ENCODE measurements around the gene MRPS18C. TPM values are rescaled to one million over a fixed set of nuclear protein-coding genes. Genes with fewer than 3 reads are reported as not detected.

MRPS18C gene
- total RNA-seq (10 to 100 TPM; 17.2 to 73.1 (median 51.8) TPM), polyA plus RNA-seq (100 to 1,000 TPM in 1 of 3 donors, 10 to 100 TPM in 2; 33.9 to 112 (median 48.1) TPM)
- long read RNA-seq, donor 1, transcript MRPS18C-204 (5 exons, 666 nt), result minor isoform, 7 of 116 reads
- long read RNA-seq, donor 1, transcript MRPS18C-205 (4 exons, 350 nt), result minor isoform, 9 of 116 reads
- long read RNA-seq, donor 1, transcript MRPS18C-201 (6 exons, 1,643 nt), result major isoform, 92 of 116 reads
- long read RNA-seq, donor 1, transcript MRPS18C-203 (5 exons, 490 nt), result minor isoform, 5 of 116 reads
- long read RNA-seq, donor 1, partial matches to known transcripts, result 0 of 116 reads
- long read RNA-seq, donor 1, other reads (novel, unspliced or antisense), result 0 of 116 reads
- long read RNA-seq, donor 2, transcript MRPS18C-205 (4 exons, 350 nt), result minor isoform, 5 of 79 reads
- long read RNA-seq, donor 2, transcript MRPS18C-201 (6 exons, 1,643 nt), result major isoform, 63 of 79 reads
- long read RNA-seq, donor 2, transcript MRPS18C-203 (5 exons, 490 nt), result minor isoform, 5 of 79 reads
- long read RNA-seq, donor 2, partial matches to known transcripts, result 0 of 79 reads
- long read RNA-seq, donor 2, other reads (novel, unspliced or antisense), result 0 of 79 reads
- long read RNA-seq, donor 3, transcript MRPS18C-204 (5 exons, 666 nt), result minor isoform, 11 of 80 reads
- long read RNA-seq, donor 3, transcript MRPS18C-201 (6 exons, 1,643 nt), result major isoform, 63 of 80 reads
- long read RNA-seq, donor 3, partial matches to known transcripts, result 0 of 80 reads
- long read RNA-seq, donor 3, other reads (novel, unspliced or antisense), result 0 of 80 reads
- long read RNA-seq, donor 4, transcript MRPS18C-201 (6 exons, 1,643 nt), result major isoform, 63 of 75 reads
- long read RNA-seq, donor 4, partial matches to known transcripts, result 6 of 75 reads
- long read RNA-seq, donor 4, other reads (novel, unspliced or antisense), result 2 of 75 reads
- long read RNA-seq, donor 5, transcript MRPS18C-201 (6 exons, 1,643 nt), result major isoform, 60 of 69 reads
- long read RNA-seq, donor 5, partial matches to known transcripts, result 1 of 69 reads
- long read RNA-seq, donor 5, other reads (novel, unspliced or antisense), result 2 of 69 reads
- long read RNA-seq, donor 6, transcript MRPS18C-201 (6 exons, 1,643 nt), result major isoform, 47 of 52 reads
- long read RNA-seq, donor 6, partial matches to known transcripts, result 1 of 52 reads
- long read RNA-seq, donor 6, other reads (novel, unspliced or antisense), result 1 of 52 reads
- long read RNA-seq, donor 7, transcript MRPS18C-201 (6 exons, 1,643 nt), result major isoform, 35 of 38 reads
- long read RNA-seq, donor 7, partial matches to known transcripts, result 0 of 38 reads
- long read RNA-seq, donor 7, other reads (novel, unspliced or antisense), result 0 of 38 reads
- long read RNA-seq, donor 8, transcript MRPS18C-204 (5 exons, 666 nt), result minor isoform, 6 of 87 reads
- long read RNA-seq, donor 8, transcript MRPS18C-205 (4 exons, 350 nt), result minor isoform, 5 of 87 reads
- long read RNA-seq, donor 8, transcript MRPS18C-201 (6 exons, 1,643 nt), result major isoform, 73 of 87 reads
- long read RNA-seq, donor 8, partial matches to known transcripts, result 0 of 87 reads
- long read RNA-seq, donor 8, other reads (novel, unspliced or antisense), result 0 of 87 reads
- long read RNA-seq, donor 9, transcript MRPS18C-204 (5 exons, 666 nt), result minor isoform, 8 of 85 reads
- long read RNA-seq, donor 9, transcript MRPS18C-201 (6 exons, 1,643 nt), result major isoform, 73 of 85 reads
- long read RNA-seq, donor 9, partial matches to known transcripts, result 0 of 85 reads
- long read RNA-seq, donor 9, other reads (novel, unspliced or antisense), result 0 of 85 reads
- long read RNA-seq, donor 10, transcript MRPS18C-201 (6 exons, 1,643 nt), result major isoform, 32 of 34 reads
- long read RNA-seq, donor 10, partial matches to known transcripts, result 0 of 34 reads
- long read RNA-seq, donor 10, other reads (novel, unspliced or antisense), result 0 of 34 reads

DNA sequence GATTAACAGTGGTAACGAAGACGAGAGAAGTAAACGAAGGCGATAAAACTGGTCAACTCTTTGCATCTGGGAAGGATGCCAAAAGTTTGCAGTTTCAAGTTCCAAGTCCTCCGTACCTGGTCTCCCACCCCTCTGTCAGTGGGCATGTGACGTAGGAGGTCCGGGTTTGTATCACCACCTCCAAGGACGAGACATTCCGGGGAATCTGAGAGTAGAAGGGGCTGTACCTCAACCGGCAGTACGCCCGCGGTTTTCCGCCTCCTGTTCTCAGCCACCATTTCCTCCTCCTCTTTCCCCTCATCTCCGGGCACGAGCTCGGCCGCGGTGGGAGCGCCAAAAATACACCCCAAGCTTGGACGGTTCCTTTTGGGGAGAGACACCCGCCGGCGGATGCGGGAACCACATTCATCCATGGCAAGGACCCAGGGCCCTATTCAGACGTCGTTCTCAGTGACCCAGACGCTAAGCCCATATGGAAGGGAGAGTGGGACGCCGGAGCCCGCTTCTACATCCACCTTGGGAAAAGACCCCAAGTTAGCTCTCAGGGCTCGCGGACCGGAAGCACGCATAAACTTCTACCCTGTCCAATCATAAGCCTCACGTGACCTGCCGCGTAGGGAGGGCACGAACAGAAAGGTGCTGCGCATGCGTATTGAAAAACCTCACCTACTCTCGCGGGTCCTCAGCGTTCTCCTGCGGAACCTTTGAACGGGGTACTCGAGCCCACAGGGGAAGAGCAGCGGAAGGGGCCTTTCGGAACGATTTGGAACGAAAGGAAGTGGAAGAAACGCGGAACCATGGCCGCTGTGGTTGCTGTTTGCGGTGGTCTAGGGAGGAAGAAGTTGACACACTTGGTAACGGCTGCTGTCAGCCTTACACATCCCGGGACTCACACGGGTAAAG lies at the start of gene MRPS18C, which contains the start of gene HELQ:
Gene MRPS18C, plus strand, starts transcription at position 778 of the 903 bp plus-strand sequence. Its CDS starts 20 bp downstream, at position 798.
Gene HELQ, minus strand, starts transcription at position 543 of the 903 bp plus-strand sequence. Its CDS starts 130 bp downstream, at position 413.
- H3K36me3 ChIP-seq (replicated peaks in 1 of 2), result peaks cover 0 to 27% of the 10 kb centered on the region in 2 donors
- H3K27ac ChIP-seq, result peak within 1 kb of the TSS; percentile 95 to 99 (median 99)
- H3K4me3 ChIP-seq, result peak within 1 kb of the TSS; percentile 69 to 92 (median 88)
- peak; percentile 69 to 96 for TF ChIP-seq POLR2A (IDR thresholded peaks at IDR 0.05)
- TF ChIP-seq, protein P1, sequence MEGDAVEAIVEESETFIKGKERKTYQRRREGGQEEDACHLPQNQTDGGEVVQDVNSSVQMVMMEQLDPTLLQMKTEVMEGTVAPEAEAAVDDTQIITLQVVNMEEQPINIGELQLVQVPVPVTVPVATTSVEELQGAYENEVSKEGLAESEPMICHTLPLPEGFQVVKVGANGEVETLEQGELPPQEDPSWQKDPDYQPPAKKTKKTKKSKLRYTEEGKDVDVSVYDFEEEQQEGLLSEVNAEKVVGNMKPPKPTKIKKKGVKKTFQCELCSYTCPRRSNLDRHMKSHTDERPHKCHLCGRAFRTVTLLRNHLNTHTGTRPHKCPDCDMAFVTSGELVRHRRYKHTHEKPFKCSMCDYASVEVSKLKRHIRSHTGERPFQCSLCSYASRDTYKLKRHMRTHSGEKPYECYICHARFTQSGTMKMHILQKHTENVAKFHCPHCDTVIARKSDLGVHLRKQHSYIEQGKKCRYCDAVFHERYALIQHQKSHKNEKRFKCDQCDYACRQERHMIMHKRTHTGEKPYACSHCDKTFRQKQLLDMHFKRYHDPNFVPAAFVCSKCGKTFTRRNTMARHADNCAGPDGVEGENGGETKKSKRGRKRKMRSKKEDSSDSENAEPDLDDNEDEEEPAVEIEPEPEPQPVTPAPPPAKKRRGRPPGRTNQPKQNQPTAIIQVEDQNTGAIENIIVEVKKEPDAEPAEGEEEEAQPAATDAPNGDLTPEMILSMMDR (IDR thresholded peaks at IDR 0.05), result peak in 4 of 6 experiments; percentile 34 to 52 (median 46)
- H3K27me3 ChIP-seq, result no peaks in the 10 kb centered on the region
- WGBS, 4 donors, result 0% methylated on average over 44 to 58 of the region's 58 CpGs
- intact Hi-C loops (cut with DNase I), result loop anchor here in 1 of 2 donors (10.0 kb wide), 1 partner anchor 91 kb away; no protein-coding TSS in a partner anchor
- H3K9me3 ChIP-seq (replicated peaks in 1 of 3), result no peaks in the 10 kb centered on the region
- DNase-seq, result peak; percentile 96 to 99 (median 99)
- H3K4me1 ChIP-seq (replicated peaks in 1 of 2), result peaks cover 26 to 49% of the 10 kb centered on the region in 2 donors

DNA sequence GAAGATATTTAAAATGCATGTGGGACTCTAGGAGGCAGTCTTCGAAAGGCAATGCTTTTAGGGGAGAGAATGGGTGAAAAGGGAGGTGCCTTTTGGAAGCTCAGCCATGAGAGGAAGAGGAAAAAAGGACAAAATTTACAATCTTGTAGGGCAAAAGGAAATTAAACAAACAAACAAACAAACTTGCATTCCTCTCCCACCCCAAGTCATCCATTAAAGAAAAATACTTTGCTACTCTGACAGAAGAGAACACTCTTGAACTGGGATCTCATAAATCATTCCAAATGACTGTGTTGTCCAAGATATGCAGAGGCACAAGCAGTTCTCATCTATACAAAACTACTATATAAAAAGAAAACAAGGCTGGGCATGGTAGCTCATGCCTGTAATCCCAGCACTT lies 47.0 kb upstream of the MRPS18C start:
- DNase-seq, result no peak
- 86 to 96% (median 89%) methylated on average over 1 of the region's 1 CpG for WGBS, 4 donors
- intact Hi-C loops (cut with DNase I), result no loop called here
- TF ChIP-seq POLR2A (IDR thresholded peaks at IDR 0.05), result no peak
- TF ChIP-seq, protein P1 (IDR thresholded peaks at IDR 0.05), result no peak
- Histone ChIP-seq H3K4me3 (no peak overlapping the region), H3K9me3 (replicated peaks in 1 of 3) (no peaks in the 10 kb centered on the region), H3K27me3 (no peaks in the 10 kb centered on the region), H3K4me1 (replicated peaks in 1 of 2) (no peaks in the 10 kb centered on the region), H3K36me3 (replicated peaks in 1 of 2) (peaks cover 0 to 22% of the 10 kb centered on the region in 2 donors), H3K27ac (no peak overlapping the region)

DNA sequence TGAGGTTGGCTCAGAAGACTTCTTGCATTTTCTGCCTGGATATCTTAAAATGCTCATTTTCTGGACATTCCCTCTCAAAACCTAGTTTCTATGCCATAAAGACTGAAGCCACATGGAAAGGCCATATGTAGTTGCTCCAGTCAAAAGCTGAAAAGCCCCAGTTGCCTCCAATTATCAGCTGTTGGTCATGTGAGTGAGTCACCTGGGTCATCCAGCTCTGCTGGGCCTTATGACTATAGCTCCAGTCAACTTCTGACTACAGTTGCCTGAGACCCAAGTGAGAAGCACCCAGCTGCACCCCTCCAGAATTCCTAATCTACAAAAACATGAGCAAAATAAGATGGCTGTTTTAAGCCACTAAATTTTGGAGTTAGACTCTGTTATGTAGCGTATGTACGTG lies 42.2 kb upstream of the MRPS18C start:
- 96 to 100% (median 98%) methylated on average over 2 of the region's 2 CpGs for WGBS, 4 donors
- H3K9me3 ChIP-seq (replicated peaks in 1 of 3), result no peaks in the 10 kb centered on the region
- intact Hi-C loops (cut with DNase I), result no loop called here

More for the DNA sequence above, 42.2 kb upstream of the MRPS18C start:
- H3K4me3 ChIP-seq, result no peak overlapping the region
- peaks cover 0 to 39% of the 10 kb centered on the region in 2 donors for H3K36me3 ChIP-seq (replicated peaks in 1 of 2)
- H3K4me1 ChIP-seq (replicated peaks in 1 of 2), result peaks cover 0 to 9% of the 10 kb centered on the region in 2 donors
- H3K27me3 ChIP-seq, result no peaks in the 10 kb centered on the region
- DNase-seq, result no peak
- no peak overlapping the region for H3K27ac ChIP-seq
- TF ChIP-seq, protein P1 (IDR thresholded peaks at IDR 0.05), result no peak
- no peak for TF ChIP-seq POLR2A (IDR thresholded peaks at IDR 0.05)
